ENCODE data around the gene MFRP. TPM values are rescaled to one million over a fixed set of nuclear protein-coding genes. Genes with fewer than 3 reads are reported as not detected.
A peak's percentile ranks its signal among the peaks of the same experiment; 100 is the strongest.

MFRP gene
- total RNA-seq, 1 donor = not detected

DNA sequence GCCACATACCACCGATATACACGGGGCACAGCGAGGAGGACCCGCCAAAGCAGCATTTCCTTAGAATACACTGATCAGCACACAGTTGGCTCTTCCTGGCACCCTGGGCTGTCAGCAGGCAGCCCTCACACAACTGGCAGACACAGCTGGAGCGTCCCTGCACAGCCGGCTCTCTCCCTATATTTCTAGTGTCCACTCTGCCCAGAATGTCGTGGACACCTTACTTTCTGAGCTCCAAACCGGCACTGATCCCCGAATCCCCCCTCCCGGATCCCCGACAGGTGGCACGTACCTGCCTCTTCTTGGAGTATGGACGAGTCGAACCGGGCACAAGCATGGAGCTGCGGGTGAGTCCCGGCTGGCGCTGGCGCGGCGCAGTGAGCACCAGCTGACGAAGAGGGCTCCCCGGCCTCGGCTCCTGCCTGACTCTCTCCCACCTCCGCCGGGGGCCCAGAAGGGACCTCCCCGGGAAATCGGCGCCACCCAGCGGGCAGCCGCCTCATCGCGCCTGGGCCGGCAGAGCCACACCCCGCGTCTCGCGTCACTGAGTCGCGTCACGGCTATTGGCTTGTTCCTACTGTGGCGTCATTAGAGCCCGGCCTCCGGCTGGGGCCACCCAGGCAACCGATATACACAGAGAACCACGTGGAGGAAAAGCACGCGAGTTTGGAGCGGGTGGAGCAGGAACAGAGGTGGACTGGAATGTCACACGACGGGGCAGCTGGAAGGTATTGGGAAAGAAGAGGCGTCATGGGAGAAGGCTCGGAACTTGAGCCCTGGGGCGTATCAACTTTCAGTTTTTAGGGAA lies 34.9 kb upstream of the MFRP start, which contains the start of gene USP2:
Gene USP2 (minus strand): TSS at position 510 of the 808 bp plus-strand sequence. CDS start 8,210 bp downstream, outside the sequence.
- TF ChIP-seq, protein P1, sequence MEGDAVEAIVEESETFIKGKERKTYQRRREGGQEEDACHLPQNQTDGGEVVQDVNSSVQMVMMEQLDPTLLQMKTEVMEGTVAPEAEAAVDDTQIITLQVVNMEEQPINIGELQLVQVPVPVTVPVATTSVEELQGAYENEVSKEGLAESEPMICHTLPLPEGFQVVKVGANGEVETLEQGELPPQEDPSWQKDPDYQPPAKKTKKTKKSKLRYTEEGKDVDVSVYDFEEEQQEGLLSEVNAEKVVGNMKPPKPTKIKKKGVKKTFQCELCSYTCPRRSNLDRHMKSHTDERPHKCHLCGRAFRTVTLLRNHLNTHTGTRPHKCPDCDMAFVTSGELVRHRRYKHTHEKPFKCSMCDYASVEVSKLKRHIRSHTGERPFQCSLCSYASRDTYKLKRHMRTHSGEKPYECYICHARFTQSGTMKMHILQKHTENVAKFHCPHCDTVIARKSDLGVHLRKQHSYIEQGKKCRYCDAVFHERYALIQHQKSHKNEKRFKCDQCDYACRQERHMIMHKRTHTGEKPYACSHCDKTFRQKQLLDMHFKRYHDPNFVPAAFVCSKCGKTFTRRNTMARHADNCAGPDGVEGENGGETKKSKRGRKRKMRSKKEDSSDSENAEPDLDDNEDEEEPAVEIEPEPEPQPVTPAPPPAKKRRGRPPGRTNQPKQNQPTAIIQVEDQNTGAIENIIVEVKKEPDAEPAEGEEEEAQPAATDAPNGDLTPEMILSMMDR (IDR thresholded peaks at IDR 0.05; ENCODE audit: insufficient read depth, low read length) = peak; percentile 80
- H3K4me3 ChIP-seq (ENCODE audit: low read depth, low read length) = peak within 1 kb of the TSS; percentile 68
- peak; percentile 95 for DNase-seq (ENCODE audit: low read depth)

- no peak for DNase-seq (ENCODE audit: low read depth)
- peak overlapping the region; percentile 68 for H3K4me3 ChIP-seq (ENCODE audit: low read depth, low read length)
- TF ChIP-seq, protein P1 (IDR thresholded peaks at IDR 0.05; ENCODE audit: insufficient read depth, low read length) = no peak
Observed at GRCh38 chr11:119380827-119381180, 34.3 kb upstream of the MFRP start.

DNA sequence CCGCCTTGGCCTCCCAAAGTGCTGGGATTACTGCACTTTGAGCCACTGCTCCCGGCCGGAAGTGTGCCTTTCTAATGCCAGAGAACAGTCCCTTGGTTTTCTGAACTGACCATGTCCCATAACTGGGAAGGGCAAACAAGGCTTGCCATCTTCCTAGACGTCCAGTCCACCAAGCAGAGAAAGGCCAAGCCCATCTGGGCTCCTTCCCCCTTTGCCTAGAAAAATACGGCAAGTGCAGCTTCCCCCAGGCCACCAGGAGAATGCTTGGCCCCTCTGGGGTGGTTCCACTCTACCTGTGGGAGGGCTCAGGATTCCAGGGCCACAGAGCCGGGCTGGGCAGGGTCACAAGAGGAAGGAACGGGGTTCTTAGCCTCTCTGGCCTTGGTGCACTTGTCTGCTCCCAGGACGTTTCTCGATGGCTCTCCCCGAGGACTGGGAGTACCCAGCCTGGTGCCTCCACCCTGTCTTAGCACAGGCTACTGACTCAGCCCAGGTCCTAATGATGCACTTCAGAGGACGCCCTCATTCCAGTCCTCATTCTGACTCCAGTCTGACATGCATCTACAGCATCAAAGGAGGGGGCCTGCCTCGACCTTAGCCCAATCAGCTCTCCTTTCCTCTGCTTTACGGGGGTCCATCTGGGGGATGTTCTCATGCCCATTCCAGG lies 33.8 kb upstream of the MFRP start:
- no peak overlapping the region for H3K4me3 ChIP-seq (ENCODE audit: low read depth, low read length)
- DNase-seq (ENCODE audit: low read depth) = no peak
- TF ChIP-seq, protein P1 (IDR thresholded peaks at IDR 0.05; ENCODE audit: insufficient read depth, low read length) = no peak

DNA sequence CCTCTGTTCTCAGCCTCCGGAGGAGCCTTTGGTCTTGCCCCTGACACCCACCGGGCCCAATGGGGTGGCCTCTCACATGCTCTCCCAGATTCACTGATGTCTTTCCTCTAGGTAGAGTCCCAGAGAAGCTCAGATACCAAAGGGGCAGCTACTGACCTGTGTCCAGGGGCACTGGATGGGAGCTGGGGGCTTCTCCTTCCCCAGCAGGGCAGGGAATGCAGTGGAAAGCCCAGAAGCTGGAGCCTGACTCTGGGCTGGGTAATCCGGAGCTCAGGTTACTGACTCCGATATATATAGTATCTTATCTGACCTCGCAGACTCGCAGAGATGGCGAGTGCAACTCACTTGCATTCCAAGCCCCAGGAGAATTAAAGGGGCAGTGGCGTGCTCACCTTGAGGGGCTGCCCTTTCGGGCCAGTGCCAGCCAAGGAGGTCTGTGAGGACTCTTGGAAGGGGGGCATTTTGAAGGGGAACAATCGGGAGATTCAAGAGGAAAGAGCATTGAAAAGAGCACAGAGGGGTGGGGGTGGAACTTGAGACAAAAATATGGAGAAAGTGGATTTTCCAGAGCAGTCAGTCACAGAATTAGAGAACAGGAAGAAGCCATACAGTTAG lies 32.5 kb upstream of the MFRP start:
- TF ChIP-seq, protein P1 (IDR thresholded peaks at IDR 0.05; ENCODE audit: insufficient read depth, low read length) = no peak
- DNase-seq (ENCODE audit: low read depth) = no peak
- H3K4me3 ChIP-seq (ENCODE audit: low read depth, low read length) = no peak overlapping the region

GRCh38 chr11:119377961-119378667 lies 31.6 kb upstream of the MFRP start:
- H3K4me3 ChIP-seq (ENCODE audit: low read depth, low read length) = no peak overlapping the region
- TF ChIP-seq, protein P1 (IDR thresholded peaks at IDR 0.05; ENCODE audit: insufficient read depth, low read length) = no peak
- DNase-seq (ENCODE audit: low read depth) = no peak

DNA sequence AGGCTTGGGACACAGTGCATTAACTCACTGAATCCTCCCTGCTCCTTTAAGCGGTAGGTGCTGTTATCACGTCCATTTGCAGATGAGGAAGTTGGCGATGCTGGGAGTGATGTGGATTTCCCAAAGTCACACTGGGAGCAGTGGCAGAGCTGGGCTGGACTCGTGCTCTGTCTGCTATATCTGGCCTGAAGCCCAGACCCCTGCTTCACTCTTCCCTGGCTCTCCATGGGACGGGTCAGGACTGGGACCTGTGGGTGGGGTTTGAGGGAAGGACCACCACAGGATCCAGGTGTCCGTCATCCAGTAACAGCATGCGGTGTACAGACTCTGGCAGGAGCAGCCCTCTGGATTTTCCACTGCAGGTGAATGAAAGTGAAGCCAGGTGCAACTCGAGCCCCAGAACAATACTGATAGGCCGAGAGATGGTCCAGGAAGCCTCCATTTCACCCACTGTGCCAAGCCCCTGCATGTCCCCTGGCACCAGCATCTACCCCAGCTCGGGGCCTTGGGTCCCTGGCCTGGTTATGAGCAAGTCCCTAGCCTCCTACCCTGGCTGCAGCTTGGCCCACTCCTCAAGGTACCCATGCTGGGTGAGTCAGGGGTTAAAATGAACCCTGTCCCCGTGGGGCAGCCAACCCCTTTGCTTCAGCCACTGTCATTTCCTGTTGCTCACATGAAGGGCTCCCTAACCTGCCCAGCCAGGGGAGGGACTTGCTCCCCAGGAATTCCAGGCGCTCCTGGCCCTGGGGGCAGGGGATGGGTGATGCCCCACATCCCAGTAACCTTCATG lies 30.8 kb upstream of the MFRP start:
- H3K4me3 ChIP-seq (ENCODE audit: low read depth, low read length) = no peak overlapping the region
- TF ChIP-seq, protein P1 (IDR thresholded peaks at IDR 0.05; ENCODE audit: insufficient read depth, low read length) = no peak
- DNase-seq (ENCODE audit: low read depth) = no peak
